NCI-H2227 treated with DMSO at 0.1 percent for 48 hours (cell line): ENCODE data around the gene MFGE8.

ENCODE experiments used
- DNase-seq: peaks from one replicate; lab custom pipeline; 2025; lab: John Stamatoyannopoulos, UW

MFGE8 gene

GRCh38 chr15:88920186-88920891 lies 7.2 kb upstream of the MFGE8 start:
- DNase-seq, result no peak

GRCh38 chr15:88918738-88919137 lies 5.6 kb upstream of the MFGE8 start:
- no peak for DNase-seq

GRCh38 chr15:88917760-88918159 lies 4.6 kb upstream of the MFGE8 start:
- DNase-seq, result no peak

- DNase-seq, result no peak
Measured at GRCh38 chr15:88915354-88915753, 2.2 kb upstream of the MFGE8 start.

- no peak for DNase-seq
Measured at GRCh38 chr15:88913850-88914169, 631 bp upstream of the MFGE8 start.

GRCh38 chr15:88912500-88912921 lies 668 bp downstream of the MFGE8 start:
- no peak for DNase-seq

GRCh38 chr15:88911766-88912118 lies 1.4 kb downstream of the MFGE8 start:
- no peak for DNase-seq

- no peak for DNase-seq
Measured at GRCh38 chr15:88909956-88910831, 3.0 kb downstream of the MFGE8 start.

- DNase-seq, result no peak
Measured at GRCh38 chr15:88908697-88909621, 4.2 kb downstream of the MFGE8 start.

GRCh38 chr15:88908123-88908522 lies 5.1 kb downstream of the MFGE8 start:
- no peak for DNase-seq

GRCh38 chr15:88907111-88907510 lies 6.1 kb downstream of the MFGE8 start:
- DNase-seq, result no peak

- DNase-seq, result no peak
Measured at GRCh38 chr15:88906551-88906950, 6.6 kb downstream of the MFGE8 start.

- DNase-seq, result no peak
Measured at GRCh38 chr15:88906130-88906529, 7.0 kb downstream of the MFGE8 start.

GRCh38 chr15:88905576-88905975 lies 7.6 kb downstream of the MFGE8 start:
- no peak for DNase-seq

- peak; percentile 28 for DNase-seq
Measured at GRCh38 chr15:88904624-88905327, 8.4 kb downstream of the MFGE8 start.

- no peak for DNase-seq
Measured at GRCh38 chr15:88904257-88904623, 8.9 kb downstream of the MFGE8 start.

- DNase-seq, result no peak
Measured at GRCh38 chr15:88902846-88903245, 10.3 kb downstream of the MFGE8 start.

GRCh38 chr15:88902221-88902835 lies 10.9 kb downstream of the MFGE8 start:
- DNase-seq, result no peak

- no peak for DNase-seq
Measured at GRCh38 chr15:88901508-88902220, 11.5 kb downstream of the MFGE8 start.

GRCh38 chr15:88900982-88901418 lies 12.2 kb downstream of the MFGE8 start:
- DNase-seq, result no peak
